ENCODE data around the gene TRIAP1. TPM values are rescaled to one million over a fixed set of nuclear protein-coding genes. Genes with fewer than 3 reads are reported as not detected.

TRIAP1 gene
- total RNA-seq, 1 donor from 2014 or later: 54.6 TPM

DNA sequence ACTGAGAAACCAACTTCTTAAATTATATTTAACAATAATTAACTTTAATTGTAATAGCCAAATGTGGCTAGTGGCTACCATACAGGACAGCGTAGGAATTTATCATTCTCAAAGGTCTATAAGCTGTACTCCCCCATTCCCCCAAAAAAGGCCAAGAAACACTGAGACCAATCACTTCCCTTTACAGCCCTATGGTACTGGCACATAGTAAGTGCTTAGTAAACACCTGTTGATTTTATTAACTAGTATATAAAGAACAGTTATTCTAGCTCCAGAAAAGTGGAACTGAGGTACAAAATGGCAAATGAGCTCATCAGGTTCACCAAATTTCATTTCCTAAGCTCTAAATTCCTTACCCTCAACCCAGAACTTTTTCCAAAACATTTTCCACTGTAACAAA is 29.5 kb upstream of the TRIAP1 start:
- intact Hi-C loops (cut with micrococcal nuclease): no loop called here
- H3K27me3 Mint-ChIP-seq: peaks cover 6% of the 10 kb centered on the region
- H3K36me3 Mint-ChIP-seq (ENCODE audit: low read depth): no peaks in the 10 kb centered on the region
- peaks cover 13% of the 10 kb centered on the region for H3K4me1 Mint-ChIP-seq
- no peaks in the 10 kb centered on the region for H3K9me3 Mint-ChIP-seq
- DNase-seq: no peak
- no peak overlapping the region for H3K27ac Mint-ChIP-seq
- H3K4me3 Mint-ChIP-seq: no peak overlapping the region

- Mint-ChIP-seq H3K36me3 (ENCODE audit: low read depth) (no peaks in the 10 kb centered on the region), H3K4me3 (no peak overlapping the region), H3K9me3 (no peaks in the 10 kb centered on the region), H3K27ac (no peak overlapping the region), H3K27me3 (peaks cover 6% of the 10 kb centered on the region), H3K4me1 (peaks cover 16% of the 10 kb centered on the region)
- intact Hi-C loops (cut with micrococcal nuclease): no loop called here
- DNase-seq: no peak
These were observed 28.4 kb upstream of the TRIAP1 start for GRCh38 chr12:120474616-120474960.

DNA sequence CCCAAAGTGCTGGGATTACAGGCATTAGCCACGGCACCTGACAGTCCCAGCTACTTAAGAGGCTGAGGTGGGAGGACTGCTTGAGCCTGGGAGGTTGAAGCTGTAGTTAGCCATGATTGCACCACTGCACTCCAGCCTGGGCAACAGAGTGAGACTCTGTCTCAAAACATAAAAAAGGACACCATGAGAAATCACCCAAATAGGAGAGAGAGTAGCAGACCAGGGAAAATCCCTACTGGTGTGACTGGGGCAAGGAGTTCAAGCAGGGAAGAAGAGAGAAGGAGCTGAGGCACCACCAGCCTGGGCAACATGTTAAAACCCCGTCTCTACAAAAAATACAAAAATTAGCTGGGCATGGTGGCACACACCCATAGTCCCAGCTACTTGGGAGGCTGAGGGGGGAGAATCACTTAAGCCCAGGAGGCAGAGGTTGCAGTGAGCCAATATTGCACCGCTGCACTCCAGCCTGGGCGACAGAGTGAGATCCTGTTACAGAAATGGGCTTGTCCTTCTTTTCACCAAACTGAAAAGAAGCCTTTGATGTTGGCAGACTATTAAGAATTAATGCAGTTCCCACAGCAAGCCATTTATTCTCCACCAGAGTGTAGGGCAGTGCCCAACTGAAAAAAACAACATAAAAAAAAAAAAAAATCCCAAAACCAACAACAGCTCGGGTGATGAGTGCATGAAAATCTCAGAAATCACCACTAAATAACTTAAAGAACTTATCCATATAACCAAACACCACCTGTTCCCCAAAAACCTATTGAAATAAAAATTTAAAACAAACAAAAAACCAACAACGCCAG is 27.8 kb upstream of the TRIAP1 start:
- no peak overlapping the region for H3K4me3 Mint-ChIP-seq
- no peaks in the 10 kb centered on the region for H3K36me3 Mint-ChIP-seq (ENCODE audit: low read depth)
- peaks cover 16% of the 10 kb centered on the region for H3K4me1 Mint-ChIP-seq
- no peaks in the 10 kb centered on the region for H3K9me3 Mint-ChIP-seq
- no peak overlapping the region for H3K27ac Mint-ChIP-seq
- no peak for DNase-seq
- intact Hi-C loops (cut with micrococcal nuclease): no loop called here
- peaks cover 6% of the 10 kb centered on the region for H3K27me3 Mint-ChIP-seq

GRCh38 chr12:120472521-120472920 is 26.3 kb upstream of the TRIAP1 start:
- H3K9me3 Mint-ChIP-seq: no peaks in the 10 kb centered on the region
- intact Hi-C loops (cut with micrococcal nuclease): no loop called here
- H3K4me3 Mint-ChIP-seq: no peak overlapping the region
- DNase-seq: no peak
- H3K4me1 Mint-ChIP-seq: peaks cover 24% of the 10 kb centered on the region
- H3K27ac Mint-ChIP-seq: no peak overlapping the region
- H3K27me3 Mint-ChIP-seq: peaks cover 6% of the 10 kb centered on the region
- H3K36me3 Mint-ChIP-seq (ENCODE audit: low read depth): peaks cover 7% of the 10 kb centered on the region

DNA sequence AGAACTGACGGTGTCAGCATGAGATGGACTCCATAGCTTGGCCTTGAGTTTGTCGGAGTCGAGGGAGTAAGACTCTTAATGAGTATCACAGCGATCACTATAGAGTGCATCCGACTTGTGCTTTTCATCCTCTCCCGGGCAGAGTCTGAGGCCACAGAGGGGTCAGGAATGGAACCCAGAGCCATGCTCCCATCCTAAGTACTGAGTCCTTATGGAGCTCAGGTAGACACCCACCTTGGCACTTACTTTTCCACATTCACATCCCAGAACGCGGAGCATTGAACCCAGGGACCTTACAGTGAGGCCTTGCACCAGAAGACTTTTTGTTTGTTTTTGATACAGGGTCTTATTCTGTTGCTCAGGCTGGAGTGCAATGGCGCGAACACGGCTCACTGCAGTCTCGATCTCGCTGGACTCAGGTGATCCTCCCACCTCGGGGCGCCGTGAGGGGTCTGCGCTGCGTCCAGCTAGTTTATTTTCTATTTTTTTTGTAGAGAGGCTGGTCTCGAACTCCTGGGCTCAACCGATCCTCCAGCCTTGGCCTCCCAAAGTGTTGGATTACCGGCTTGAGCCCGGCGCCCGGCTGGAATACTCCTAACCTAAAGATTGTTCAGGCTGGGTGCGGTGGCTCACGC is 24.1 kb upstream of the TRIAP1 start:
- no peak for DNase-seq
- H3K4me1 Mint-ChIP-seq: peaks cover 35% of the 10 kb centered on the region
- no peaks in the 10 kb centered on the region for H3K9me3 Mint-ChIP-seq
- intact Hi-C loops (cut with micrococcal nuclease): no loop called here
- H3K36me3 Mint-ChIP-seq (ENCODE audit: low read depth): peaks cover 18% of the 10 kb centered on the region
- H3K27ac Mint-ChIP-seq: peak overlapping the region; percentile 88
- peak overlapping the region; percentile 90 for H3K4me3 Mint-ChIP-seq
- H3K27me3 Mint-ChIP-seq: peaks cover 3% of the 10 kb centered on the region

DNA sequence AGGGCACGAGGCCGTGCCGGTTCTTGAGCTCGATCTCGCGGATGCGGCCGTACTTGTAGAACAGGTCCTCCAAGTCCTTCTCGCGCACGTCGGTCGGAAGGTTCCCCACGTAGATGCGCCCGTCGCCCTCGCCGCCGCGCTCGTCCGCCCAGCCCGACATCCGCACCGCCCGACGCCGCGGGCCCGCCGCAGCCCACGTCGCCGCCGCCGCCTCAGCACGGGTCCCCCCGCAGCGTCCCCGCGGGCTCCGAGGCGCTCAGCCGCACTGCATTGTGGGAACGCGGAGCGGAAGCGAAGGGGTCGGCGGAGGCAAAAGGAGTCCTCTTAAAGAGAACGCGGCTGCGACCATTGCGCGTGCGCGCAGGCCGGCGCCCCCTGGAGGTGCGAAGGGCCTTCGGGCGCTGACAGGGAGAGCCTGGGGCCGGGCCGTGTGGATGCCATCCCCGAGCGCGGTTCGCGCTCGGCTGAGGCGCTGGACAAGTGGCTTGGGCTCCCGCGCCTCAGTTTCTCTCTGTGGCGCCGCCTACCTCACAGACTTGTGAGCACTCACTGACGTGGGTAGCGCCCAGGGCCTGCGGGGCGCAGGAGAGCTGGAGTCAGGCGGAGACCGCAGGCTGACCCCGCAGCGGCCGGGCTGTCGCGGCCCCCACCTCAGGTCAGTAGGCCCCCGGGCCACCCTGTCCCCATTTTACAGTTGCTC is 23.4 kb upstream of the TRIAP1 start, which contains the start of gene SRSF9:
Gene SRSF9 (minus strand): TSS at position 299 of the 700 bp plus-strand sequence. CDS start 139 bp downstream, at position 160.
- H3K4me1 Mint-ChIP-seq: peaks cover 34% of the 10 kb centered on the region

GRCh38 chr12:120468821-120469449 is 22.8 kb upstream of the TRIAP1 start:
- DNase-seq: peak; percentile 82
- H3K4me1 Mint-ChIP-seq: peaks cover 35% of the 10 kb centered on the region

More for the DNA sequence above, 23.4 kb upstream of the TRIAP1 start, which contains the start of gene SRSF9:
- peak; percentile 100 for DNase-seq
- intact Hi-C loops (cut with micrococcal nuclease): loop anchor here (1.0 to 2.0 kb wide), 3 partner anchors 23 to 65 kb away; partner anchors contain the start of genes DYNLL1, GATC, RNF10 and TRIAP1
- H3K4me3 Mint-ChIP-seq: peak within 1 kb of the TSS; percentile 90
- peak within 1 kb of the TSS; percentile 88 for H3K27ac Mint-ChIP-seq
- peaks cover 23% of the 10 kb centered on the region for H3K36me3 Mint-ChIP-seq (ENCODE audit: low read depth)
- H3K9me3 Mint-ChIP-seq: no peaks in the 10 kb centered on the region
- H3K27me3 Mint-ChIP-seq: peaks cover under 1% of the 10 kb centered on the region

DNA sequence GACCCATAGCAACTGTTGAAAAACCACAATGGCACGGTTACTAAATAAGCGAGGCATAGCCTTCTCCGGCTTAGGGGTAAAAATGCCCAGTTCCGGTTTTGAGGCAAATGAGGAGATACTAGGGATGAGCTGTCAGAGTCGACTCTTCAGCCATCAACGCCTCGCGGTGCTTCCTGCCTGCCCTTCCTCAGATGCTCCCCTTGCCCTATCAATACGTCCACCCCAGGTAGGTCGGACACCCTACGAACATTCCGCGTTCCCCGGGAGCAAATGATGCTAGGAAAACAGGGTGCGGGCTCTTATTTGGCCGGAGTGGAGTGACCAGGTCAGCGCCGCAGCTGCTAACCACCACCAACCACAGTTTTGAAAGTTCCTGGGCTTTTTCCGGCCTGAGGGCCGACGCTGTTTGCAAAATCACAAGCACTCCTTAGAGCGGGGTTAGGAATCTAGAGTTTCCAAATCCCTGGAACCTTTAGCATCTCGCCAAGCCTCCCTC is 22.2 kb upstream of the TRIAP1 start:
- intact Hi-C loops (cut with micrococcal nuclease): loop anchor here (1.0 to 2.0 kb wide), 3 partner anchors 22 to 66 kb away; partner anchors contain the start of genes GATC, RNF10 and TRIAP1
- peak; percentile 77 for DNase-seq

More at GRCh38 chr12:120468821-120469449, 22.8 kb upstream of the TRIAP1 start:
- Mint-ChIP-seq H3K9me3 (no peaks in the 10 kb centered on the region), H3K4me3 (peak overlapping the region; percentile 90), H3K27me3 (no peaks in the 10 kb centered on the region), H3K36me3 (ENCODE audit: low read depth) (peaks cover 30% of the 10 kb centered on the region), H3K27ac (peak overlapping the region; percentile 88)
- intact Hi-C loops (cut with micrococcal nuclease): loop anchor here (1.0 to 2.0 kb wide), 4 partner anchors 22 to 66 kb away; partner anchors contain the start of genes DYNLL1, GATC, RNF10 and TRIAP1

GRCh38 chr12:120467439-120467838 is 21.3 kb upstream of the TRIAP1 start:
- H3K27me3 Mint-ChIP-seq: no peaks in the 10 kb centered on the region
- no peaks in the 10 kb centered on the region for H3K9me3 Mint-ChIP-seq
- no peak for DNase-seq
- intact Hi-C loops (cut with micrococcal nuclease): no loop called here
- peaks cover 44% of the 10 kb centered on the region for H3K36me3 Mint-ChIP-seq (ENCODE audit: low read depth)
- peaks cover 29% of the 10 kb centered on the region for H3K4me1 Mint-ChIP-seq
- H3K27ac Mint-ChIP-seq: peak overlapping the region; percentile 1
- peak overlapping the region; percentile 90 for H3K4me3 Mint-ChIP-seq

More for the DNA sequence above, 22.2 kb upstream of the TRIAP1 start:
- Mint-ChIP-seq H3K4me1 (peaks cover 32% of the 10 kb centered on the region), H3K9me3 (no peaks in the 10 kb centered on the region), H3K36me3 (ENCODE audit: low read depth) (peaks cover 36% of the 10 kb centered on the region), H3K27me3 (no peaks in the 10 kb centered on the region), H3K4me3 (peak overlapping the region; percentile 90), H3K27ac (peak overlapping the region; percentile 85)

GRCh38 chr12:120466560-120467315 is 20.6 kb upstream of the TRIAP1 start:
- intact Hi-C loops (cut with micrococcal nuclease): no loop called here
- peak; percentile 83 for DNase-seq

GRCh38 chr12:120465756-120466155 is 19.6 kb upstream of the TRIAP1 start:
- intact Hi-C loops (cut with micrococcal nuclease): no loop called here
- H3K27me3 Mint-ChIP-seq: no peaks in the 10 kb centered on the region
- H3K9me3 Mint-ChIP-seq: no peaks in the 10 kb centered on the region
- no peak for DNase-seq
- H3K4me3 Mint-ChIP-seq: no peak overlapping the region
- peaks cover 26% of the 10 kb centered on the region for H3K4me1 Mint-ChIP-seq
- H3K27ac Mint-ChIP-seq: no peak overlapping the region
- peaks cover 54% of the 10 kb centered on the region for H3K36me3 Mint-ChIP-seq (ENCODE audit: low read depth)

More at GRCh38 chr12:120466560-120467315, 20.6 kb upstream of the TRIAP1 start:
- H3K27me3 Mint-ChIP-seq: no peaks in the 10 kb centered on the region
- H3K27ac Mint-ChIP-seq: no peak overlapping the region
- peaks cover 29% of the 10 kb centered on the region for H3K4me1 Mint-ChIP-seq
- H3K36me3 Mint-ChIP-seq (ENCODE audit: low read depth): peaks cover 50% of the 10 kb centered on the region
- H3K4me3 Mint-ChIP-seq: peak overlapping the region; percentile 9
- no peaks in the 10 kb centered on the region for H3K9me3 Mint-ChIP-seq

- intact Hi-C loops (cut with micrococcal nuclease): no loop called here
- H3K27ac Mint-ChIP-seq: no peak overlapping the region
- no peak overlapping the region for H3K4me3 Mint-ChIP-seq
- no peak for DNase-seq
- H3K27me3 Mint-ChIP-seq: no peaks in the 10 kb centered on the region
- no peaks in the 10 kb centered on the region for H3K9me3 Mint-ChIP-seq
- peaks cover 69% of the 10 kb centered on the region for H3K36me3 Mint-ChIP-seq (ENCODE audit: low read depth)
- peaks cover 22% of the 10 kb centered on the region for H3K4me1 Mint-ChIP-seq
These were observed 17.5 kb upstream of the TRIAP1 start for GRCh38 chr12:120463712-120464111.

All from activated CD4-positive, alpha-beta T cell treated with anti-CD3 and anti-CD28 coated beads, Interleukin-2, amount 10 ng/mL, durations not matched to agents 24 days and 14 days (primary cell).